Fibroblast of skin of back (primary cell): Measurements from ENCODE around the gene KLK6. TPM values are rescaled to one million over a fixed set of nuclear protein-coding genes. Genes with fewer than 3 reads are reported as not detected.

Source experiments
- DNase-seq: peaks from one replicate; pipeline ENCODE4 v3.0.0-alpha.2; 2013
- polyA plus RNA-seq, 2 experiments: library from polyadenylated mRNA; unstranded; fragments of 120-200 nt; gene quantifications; one replicate each; pipeline ENCODE4 v1.2.1, GENCODE V29; 2013; ENCODE audit not compliant: insufficient read length in 2 of 2

The KLK6 gene
- not detected for polyA plus RNA-seq (2013, experiment 1 of 2; ENCODE audit: insufficient read length)
- polyA plus RNA-seq (2013, experiment 2 of 2; ENCODE audit: insufficient read length): not detected

DNA sequence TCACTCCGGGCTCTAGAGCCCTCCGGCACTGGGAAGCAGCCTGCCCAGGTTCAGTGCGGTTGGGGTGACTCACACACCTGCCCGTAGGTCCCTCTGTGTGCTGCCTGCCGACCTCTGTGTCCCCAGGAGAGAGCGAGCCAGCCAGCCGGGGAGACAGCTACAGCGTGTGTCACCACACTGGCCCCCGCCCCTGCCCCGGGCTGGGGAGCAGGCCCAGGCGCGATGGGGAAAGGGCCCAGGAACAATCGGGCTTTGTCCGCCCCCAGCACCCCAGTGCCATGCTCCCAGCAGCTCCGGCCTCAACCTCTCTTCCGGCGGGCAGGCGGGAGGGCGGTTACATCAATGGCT lies at the start of gene KLK6:
Gene KLK6 (minus strand): TSS at position 179 of the 348 bp plus-strand sequence. CDS start 1,487 bp downstream, outside the sequence.
- no peak for DNase-seq

DNA sequence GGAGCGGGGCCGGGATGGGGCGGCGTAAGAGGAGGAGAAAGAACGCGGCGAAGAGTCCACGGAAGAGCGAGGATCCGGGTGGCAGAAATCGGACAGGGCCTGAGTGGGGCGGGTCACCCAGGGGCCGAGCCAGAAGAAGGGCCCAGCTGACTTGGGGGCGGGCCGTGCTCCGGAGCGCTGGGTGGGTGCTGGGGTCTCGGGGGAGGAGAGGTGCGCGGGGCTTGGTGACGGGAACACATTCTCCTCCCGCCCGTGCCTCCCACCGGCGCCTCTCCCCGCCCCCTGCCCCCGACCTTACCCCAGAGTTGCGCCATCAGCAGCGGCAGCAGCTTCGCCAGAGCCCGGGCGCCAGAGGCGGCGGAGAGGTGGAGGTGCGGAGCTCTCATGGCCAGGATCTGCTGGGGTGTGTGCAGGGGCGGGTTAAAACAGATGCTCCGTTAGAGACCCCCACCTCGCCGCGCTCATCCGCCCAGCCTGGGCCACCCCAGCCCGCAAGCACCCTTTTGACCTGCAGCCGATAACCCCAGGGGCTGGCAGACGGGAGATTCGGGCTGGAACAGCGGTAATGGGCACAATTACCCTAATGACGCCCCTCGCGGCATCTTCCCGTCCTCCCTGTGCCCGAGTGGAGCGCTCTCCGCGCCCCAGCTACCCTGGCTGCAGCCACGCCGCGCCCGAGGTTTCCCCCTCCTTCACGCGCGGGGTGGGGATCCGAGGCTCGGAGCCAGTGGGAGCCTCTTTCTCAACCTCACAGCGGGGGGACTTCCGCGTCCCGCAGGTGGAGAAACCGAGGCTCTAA lies 49.6 kb upstream of the KLK6 start:
- no peak for DNase-seq

DNA sequence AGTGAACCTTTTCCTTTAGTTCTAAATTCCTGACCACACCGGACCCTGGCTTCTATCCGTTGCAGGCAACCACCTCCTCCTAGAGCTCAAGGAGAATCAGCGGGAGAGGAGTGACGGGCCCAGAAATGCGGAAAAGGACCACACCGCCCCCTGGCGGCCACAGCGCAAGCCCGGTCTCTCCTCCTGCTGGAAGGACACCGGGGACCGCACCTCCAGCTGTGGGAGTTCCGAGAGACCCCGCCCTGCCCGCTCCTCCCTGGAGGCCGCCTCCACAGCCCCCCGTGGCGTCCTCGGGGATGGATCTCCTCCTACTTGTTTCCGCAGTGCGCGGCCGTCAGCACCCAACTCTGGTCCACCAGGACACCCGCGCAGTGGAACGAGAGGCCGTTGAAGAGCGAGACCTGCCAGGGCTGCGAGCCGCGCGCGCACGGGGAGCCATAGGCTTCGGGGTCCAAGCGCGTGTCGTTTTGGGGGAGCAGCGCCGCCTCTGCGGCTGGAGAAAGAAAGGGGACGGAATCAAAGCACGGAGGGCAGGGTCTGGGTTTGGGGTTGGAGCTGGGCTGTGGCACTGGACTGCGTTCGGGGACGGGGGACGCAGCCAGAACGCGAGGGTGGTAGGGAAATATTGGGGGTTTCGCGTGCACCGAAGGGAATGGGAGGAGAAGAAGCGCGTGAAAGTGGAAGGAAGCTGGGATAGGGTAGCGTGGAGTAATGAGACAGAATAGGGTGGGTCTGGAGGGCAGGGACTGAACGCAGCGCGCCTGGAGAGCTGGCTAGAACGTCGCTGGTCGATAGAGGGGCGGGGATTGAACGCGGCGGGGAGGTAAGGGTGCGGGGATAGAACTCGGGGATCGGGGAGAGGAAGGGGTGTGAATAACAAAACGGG lies 47.6 kb upstream of the KLK6 start:
- DNase-seq: peak; percentile 15

DNA sequence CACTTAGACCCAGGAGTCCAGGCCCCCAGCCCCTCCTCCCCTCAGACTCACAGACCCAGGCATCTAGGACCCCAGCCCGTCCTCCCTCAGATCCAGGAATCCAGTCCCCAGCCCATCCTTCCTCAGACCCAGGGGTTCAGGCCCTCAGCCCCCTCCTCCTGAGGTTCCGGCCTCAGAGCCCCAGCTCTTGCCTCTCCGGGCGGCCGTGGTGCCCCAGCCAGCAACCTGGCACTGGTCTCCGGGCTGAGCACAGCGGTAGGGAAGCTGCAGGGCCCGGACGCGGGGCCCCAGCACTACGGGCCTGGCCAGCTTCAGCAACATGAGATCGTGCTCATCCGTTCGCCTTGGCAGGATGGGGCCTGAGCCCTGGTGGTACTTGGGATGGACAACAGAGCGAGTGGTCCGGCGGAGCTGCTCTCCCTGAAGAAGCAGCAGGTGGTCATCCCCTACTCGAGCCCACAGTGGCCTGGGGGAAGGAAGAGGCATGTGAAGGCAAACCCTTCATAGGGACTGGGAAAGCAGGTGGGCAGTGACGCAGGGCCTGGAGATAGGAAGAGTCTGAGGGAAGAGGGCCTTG lies 46.4 kb upstream of the KLK6 start:
- DNase-seq: no peak

DNA sequence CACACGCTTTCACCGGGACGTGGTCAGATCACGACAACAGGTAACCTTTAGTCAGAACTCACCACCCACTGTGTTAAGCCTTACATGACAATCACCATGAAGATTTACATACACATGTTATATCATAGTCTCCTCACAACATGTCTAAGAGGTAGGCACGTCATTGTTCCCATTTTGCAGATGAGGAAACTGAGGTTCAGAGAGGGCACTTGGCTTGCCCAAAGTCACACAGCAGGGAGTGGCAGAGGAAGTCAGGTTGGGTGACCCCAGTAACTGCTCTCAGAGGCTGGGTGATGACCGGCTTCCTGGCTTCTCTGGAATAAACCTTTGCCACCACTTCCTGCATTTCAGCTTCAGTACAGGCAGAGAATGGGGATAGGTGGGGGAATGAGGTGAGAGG lies 44.9 kb upstream of the KLK6 start:
- no peak for DNase-seq

DNA sequence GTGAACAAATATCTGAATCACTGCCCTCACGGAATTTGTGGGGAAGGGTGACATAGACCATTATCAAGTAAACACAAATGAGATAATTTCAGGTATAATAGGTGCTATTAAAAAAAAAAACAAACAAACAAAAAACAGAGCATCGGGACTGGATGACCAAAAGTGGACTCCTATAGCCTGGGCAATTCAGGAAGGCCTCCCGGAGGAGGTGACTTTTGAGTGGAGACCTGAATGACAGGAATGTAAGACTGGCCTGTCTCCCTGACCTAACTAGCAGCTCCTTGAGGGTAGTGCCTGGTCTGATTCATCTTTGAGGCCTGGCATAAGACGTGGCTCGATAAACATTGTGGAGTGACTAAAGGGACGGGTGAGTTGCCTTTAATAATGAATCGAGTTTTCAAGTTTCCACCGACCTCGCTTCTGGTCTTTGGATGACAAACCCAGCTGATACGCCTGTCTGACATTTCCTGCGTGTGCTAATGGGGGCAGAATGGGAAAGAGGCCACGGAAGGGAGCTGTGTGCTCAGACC lies 43.3 kb upstream of the KLK6 start:
- no peak for DNase-seq

DNA sequence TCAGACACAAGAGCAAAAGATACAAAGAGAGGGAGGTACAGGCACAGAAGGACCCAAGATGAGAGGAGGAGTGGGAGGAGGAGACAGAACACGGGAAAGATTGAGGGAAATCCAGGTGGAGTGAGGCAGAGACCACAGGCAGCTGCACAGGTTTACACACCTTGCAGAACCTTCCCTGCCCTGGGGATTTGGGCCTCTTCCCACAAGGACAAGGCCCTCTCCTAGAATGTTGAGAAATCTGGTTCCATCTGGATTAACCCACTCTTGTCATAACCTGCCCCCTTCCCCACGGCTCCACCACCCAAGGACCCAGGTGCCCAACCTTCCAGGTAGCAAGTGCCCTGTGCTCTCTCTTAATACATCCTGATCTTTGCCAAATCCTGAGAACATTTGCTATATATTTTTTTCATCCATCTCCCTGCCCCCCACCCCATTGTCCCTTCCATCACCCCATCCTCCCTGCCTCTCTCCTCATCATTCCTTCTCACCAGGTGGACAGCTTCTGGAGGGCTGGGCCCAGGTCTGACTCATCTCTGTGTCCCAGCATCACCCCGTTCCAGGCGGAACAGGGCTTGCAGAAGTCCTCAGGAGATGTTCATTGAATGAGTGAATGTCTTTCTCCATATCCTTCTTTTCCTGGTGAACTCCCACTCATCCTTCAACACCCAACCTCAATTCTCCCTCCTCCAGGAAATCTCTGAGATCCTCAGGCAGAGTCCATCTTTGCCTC lies 40.8 kb upstream of the KLK6 start:
- DNase-seq: no peak

DNA sequence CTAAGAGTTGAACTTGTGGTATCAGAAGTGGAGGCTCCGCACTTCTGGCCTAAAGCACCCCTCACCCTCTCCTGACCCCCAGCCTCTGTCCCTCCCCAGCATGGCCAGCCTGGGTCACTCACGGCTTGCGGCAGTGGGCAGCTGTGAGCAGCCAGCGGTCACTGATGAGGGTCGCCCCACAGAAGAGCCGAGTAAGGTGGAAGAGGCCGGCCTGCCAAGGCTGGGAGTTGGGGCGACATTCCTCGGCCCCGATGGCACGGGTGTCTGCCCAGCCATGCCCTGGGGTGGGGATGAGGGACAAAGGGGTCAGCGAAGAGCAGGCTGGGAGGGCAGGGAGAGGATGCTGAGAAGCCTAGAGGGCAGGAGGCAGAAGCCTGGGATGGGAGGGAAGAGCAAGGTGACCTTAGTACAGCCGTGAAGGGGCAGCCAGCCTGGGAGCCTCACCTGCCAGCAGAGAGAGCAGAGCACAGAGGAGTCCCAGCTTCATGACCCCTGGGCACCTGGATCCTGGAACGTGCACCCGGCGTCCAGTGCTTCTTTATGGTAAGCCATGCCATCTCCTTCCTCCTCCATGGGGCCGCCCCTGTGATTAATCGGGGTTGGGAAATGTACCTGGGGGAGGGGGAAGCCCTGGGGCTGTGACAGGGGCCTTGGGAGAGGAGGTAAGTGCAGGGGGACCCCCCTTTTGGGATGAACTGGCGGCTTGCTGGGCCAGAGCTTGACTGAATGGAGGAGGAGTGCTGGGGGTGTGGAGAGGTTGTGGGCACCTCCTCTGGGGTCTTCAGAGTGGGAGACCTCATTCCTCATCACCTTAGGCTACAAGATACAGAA lies 39.9 kb upstream of the KLK6 start:
- no peak for DNase-seq

DNA sequence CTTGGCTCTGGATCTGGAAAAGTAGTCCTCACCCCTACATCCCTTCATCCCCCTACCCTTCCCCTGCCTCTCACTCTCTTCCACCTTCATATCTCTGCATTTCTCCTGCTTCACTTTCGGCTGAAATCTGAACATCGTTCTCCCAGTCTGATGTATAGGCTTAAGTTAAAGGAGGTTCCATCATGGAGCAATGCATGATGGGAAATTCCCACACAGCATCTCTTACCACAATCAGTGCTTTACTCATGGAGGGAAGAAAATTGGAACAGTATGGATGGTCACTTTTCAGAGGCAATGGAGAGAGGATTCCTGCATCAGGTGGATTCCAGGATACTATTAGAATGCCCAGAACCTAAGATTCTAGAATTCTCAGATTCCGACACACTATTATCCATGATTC lies 38.1 kb upstream of the KLK6 start:
- DNase-seq: no peak

DNA sequence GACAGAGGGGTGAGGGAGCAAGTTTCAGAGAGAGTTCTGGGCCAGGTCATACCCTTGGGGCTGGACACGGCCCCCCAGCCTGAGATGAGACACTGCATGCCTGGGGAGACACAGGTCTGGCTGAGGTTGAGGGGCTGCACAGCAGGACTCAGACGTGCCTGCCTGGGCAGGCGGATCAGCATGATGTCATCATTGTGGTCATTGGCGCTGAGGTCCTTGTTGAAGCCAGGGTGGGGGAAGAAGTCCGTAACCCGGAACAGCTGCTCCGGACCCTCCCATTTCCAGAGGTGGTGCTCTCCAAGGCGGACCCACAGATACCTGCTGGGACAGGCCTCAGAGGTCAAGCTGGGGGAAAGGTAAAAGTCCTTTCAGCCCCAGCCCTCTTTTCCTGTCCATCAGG lies 37.0 kb upstream of the KLK6 start:
- no peak for DNase-seq

DNA sequence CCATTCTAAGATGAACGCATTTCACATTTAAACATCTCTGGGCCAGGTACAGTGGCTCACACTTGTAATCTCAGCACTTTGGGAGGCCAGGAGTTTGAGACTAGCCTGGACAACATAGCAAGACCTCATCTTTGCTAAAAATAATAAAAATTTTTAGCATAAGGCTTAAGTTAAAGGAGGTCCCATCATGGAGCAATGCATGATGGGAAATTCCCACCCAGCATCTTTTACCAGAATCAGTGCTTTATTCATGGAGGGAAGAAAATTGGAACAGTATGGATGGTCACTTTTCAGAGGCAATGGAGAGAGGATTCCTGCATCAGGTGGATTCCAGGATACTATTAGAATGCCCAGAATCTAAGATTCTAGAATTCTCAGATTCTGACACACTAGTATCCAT lies 35.9 kb upstream of the KLK6 start:
- DNase-seq: no peak

DNA sequence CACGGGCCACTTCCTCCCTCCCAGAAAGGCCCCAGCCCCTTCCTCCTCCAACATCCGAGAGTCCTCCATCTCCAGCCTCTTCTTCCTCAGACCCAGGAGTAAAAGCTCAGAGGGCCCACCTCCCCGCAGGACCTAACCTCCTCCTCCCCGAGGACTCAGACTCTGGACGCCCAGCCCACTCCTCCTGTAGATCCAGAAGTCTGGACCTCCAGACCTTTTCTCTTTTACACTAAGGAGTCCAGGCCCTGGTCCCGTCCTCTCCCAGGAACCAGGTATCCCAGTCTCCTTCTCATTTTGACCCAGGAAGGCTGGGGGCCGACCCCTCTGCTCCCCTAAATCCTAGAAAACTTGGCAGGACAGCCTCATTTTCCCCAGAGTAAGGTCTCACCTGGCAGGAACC lies 33.9 kb upstream of the KLK6 start:
- DNase-seq: no peak

DNA sequence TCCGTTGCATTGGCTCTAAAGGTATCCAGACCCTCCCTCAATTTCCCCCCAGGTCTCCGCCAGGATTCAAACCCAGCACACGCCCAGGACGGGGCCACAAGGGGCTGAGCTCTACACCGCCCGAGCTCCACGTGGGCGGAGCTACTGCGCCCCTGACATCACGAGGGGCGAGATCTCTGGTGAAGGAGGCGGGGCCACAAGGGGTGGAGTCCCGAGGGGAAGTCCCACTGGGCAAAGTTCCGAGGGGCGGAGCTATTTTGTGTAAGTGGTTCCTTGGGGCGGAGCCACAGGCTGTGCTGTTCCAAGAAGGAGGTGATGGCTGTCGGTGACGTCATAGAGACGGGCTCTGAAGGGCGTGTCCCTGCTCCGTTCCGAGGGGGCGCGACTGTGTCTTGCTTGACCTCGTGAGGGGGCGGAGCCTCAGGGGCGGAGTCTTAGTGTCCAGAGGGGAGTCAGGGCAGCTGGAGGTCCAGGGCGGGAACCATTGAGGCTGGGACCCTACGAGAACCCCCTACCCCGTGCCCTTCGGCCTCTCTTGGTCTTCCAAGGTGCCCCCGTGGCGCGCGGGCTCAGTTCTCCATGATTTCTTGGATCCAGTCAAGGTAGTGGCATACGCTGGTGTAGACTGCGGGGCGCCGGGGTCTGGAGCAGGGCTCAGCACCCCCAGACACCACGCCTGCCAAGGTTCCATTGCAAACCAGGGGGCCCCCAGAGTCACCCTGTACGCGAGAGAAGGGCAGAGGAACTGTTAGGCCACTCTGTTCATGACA lies 33.3 kb upstream of the KLK6 start:
- DNase-seq: peak; percentile 2

DNA sequence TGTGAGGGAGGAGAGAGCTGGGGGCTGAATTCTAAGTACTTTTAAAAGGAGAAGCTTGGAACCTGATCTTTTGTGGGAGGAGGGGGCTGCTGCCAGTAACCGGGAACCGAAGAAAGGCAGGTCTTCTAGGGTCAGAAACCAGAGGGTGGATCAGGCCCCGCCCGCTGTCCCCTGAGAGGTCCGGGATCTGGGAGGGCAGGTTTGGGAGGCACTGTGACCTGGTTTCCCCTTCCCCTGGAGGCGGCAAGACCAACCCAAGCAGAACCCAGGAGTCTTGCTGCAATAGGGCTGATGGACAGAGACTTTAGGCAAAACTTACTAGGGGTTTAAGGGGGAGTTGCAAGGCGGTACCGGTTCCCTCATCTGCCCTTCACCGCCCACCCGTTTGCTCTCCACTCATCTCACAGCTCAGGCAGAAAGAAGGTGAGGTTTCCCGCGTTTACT lies 32.7 kb upstream of the KLK6 start:
- no peak for DNase-seq

DNA sequence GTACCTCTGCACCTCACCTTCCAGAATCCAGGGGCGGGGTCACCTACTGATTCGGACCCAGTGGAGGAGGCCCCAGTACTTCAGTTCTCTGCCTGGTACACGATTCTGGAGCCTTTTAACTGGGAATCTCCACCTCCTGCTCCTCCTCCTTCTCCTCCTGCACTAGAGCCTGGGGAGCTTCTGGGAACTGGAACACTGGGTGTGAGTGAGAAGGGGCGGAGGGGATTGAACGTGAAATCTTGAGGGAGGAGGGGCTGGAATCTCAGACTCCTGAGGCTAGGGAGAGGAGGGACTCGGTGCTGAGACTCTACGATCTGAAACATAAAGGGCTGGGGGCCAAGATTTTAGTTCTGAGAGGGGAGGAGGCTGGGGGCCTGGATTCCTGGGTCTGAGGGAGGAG lies 32.1 kb upstream of the KLK6 start, which contains the start of gene KLK8:
Gene KLK8 (minus strand): TSS at position 90 of the 400 bp plus-strand sequence. CDS start 437 bp downstream, outside the sequence.
- DNase-seq: no peak

DNA sequence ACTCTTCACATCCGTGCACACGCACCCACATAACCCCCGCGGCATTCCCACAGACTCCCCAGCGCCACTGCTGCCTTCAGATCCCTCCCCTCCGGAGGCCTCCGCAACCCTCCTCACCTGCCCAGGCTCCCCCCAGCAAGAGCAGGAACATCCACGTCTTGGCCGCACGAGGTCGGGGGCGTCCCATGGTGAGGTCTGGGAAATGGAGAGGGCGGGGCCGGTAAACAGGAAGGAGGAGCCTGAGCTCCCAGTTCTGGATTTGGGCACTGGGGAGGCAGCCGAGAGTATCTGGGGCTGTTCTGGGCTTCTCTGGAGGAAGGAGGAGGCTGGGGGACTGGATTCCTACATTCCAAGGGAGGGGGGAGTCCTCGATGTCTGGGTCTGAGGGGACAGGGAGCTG lies 31.6 kb upstream of the KLK6 start:
- no peak for DNase-seq

DNA sequence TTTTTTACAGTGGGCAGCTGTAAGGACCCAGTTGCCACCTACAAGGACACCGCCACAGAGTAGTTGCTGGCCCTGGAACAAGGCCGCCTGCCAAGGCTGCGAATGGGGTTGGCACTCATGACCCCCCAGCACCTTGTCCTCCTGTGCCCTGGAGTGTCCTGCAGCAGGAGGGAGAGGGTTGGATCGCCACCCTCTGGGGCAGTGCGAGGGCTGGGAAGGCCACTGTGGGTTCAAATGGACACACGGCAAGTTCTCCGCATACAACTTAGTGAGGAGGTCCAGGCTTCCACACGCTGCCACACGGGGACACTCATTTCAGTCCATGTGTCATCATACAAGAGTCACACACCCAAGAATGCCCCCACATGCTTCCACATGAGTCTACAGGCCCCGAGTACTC lies 31.0 kb upstream of the KLK6 start:
- no peak for DNase-seq

DNA sequence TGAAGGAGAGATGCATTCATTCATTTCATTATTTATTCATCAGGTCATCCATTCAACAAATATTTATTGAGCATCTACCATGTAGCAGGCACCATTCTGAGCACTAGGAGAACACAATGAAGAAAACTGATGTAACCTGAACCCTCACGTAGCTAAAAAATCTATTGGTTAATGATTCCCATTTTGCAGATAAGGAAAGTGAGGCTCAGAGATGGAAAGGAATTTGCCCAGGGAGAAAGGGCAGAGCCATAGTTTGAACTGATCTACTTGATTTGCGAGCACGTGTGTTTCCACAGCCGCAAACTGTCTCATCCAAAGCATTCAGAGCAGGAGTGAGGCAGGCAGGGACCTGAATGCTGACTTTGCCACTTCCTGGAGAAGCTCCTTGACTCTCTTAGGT lies 29.3 kb upstream of the KLK6 start:
- DNase-seq: no peak

DNA sequence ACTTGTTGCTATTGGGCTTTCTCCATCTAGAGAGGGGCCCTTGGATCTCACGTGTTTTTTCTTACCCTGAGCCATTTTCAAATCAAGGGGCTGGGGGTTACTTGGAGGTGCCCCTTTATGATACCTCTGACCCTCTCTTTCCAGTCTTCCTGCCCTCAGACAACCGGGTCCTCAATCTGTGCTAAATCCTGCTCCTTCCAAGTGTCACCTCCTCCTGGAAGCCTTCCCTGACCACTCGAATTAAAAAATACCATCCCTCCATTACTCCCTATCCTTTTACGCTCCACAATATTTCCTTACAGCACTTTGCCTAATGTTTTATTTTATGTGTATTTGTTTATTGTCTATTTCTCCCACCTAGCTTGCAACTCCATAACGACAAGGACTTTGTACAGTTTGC lies 28.7 kb upstream of the KLK6 start:
- no peak for DNase-seq

DNA sequence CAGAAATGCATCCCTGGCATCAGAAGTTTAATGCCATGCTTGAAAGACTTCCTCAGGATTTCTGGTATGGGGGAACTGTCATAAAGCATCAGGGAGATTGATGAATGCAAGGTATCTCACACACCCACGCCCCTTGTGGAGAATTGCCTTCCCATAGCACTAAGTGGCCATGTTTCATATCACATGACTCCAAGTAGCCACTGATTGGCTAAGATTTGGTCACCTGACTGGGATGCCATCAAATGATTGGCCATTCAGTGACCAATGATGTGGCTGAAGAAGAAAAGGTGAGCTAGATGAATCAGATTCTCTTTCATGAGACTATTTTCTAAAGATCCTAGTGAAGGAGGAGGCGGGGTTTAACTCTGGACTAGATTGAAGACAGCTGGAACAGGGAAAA lies 24.7 kb upstream of the KLK6 start:
- DNase-seq: no peak

DNA sequence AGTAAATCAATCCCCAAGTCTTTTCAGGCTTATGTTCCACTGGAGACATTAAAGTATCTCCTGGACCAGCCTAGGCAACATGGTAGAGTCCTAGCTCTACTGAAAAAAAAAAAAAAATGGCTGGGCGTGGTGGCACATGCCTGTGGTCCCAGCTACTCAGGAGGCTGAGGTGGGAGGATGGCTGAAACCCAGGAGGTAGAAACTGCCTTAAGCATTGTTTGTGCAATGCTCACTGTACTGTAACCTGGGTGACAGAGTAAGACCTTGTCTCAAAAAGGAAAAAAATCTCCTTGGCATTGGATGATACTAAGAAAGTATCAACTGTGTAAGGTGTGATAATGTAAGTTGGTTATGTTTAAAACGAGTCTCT lies 23.3 kb upstream of the KLK6 start:
- no peak for DNase-seq
